H9 (cell line): ENCODE measurements around the gene ITGB2. TPM values are rescaled to one million over a fixed set of nuclear protein-coding genes. Genes with fewer than 3 reads are reported as not detected.

Source experiments
- DNase-seq: peaks from one replicate; pipeline ENCODE4 v3.0.0-alpha.2; 2017
- H2AFZ ChIP-seq: one replicate; pipeline ENCODE4 v1.6.1; 2013; ENCODE audit warnings: mild to moderate bottlenecking, low read length, control low read depth, moderate library complexity
- H2AK5ac ChIP-seq: 2 replicates; pipeline ENCODE4 v1.6.1; 2013; ENCODE audit warnings: low read length, control low read depth, mixed read lengths; ENCODE audit not compliant: insufficient read length
- H2BK120ac ChIP-seq: one replicate; pipeline ENCODE4 v1.6.1; 2013; ENCODE audit warnings: low read depth, mild to moderate bottlenecking, low read length, control low read depth, inconsistent platforms; ENCODE audit not compliant: poor library complexity, severe bottlenecking
- H2BK12ac ChIP-seq: 2 replicates; pipeline ENCODE4 v1.6.1; 2013; ENCODE audit warnings: low read length, control low read depth, mixed read lengths, low read depth; ENCODE audit not compliant: insufficient read length
- H2BK15ac ChIP-seq: 2 replicates; pipeline ENCODE4 v1.6.1; 2013; ENCODE audit warnings: low read depth, low read length, control low read depth
- H2BK20ac ChIP-seq: one replicate; pipeline ENCODE4 v1.6.1; 2013; ENCODE audit warnings: low read depth, mild to moderate bottlenecking, low read length, control low read depth, inconsistent platforms; ENCODE audit not compliant: poor library complexity, severe bottlenecking
- H2BK5ac ChIP-seq: 2 replicates; pipeline ENCODE4 v1.6.1; 2013; ENCODE audit warnings: low read length, control low read depth, mixed read lengths; ENCODE audit not compliant: insufficient read length
- H3K14ac ChIP-seq: 2 replicates; pipeline ENCODE4 v1.6.1; 2013; ENCODE audit warnings: low read length, control low read depth; ENCODE audit not compliant: insufficient read depth
- H3K18ac ChIP-seq: 2 replicates; pipeline ENCODE4 v1.6.1; 2013; ENCODE audit warnings: low read depth, mild to moderate bottlenecking, mixed read lengths, low read length, control low read depth; ENCODE audit not compliant: insufficient read length
- H3K23ac ChIP-seq: 2 replicates; pipeline ENCODE4 v1.6.1; 2013; ENCODE audit warnings: low read length, control low read depth, mixed read lengths, low read depth; ENCODE audit not compliant: insufficient read length
- H3K23me2 ChIP-seq: 2 replicates; pipeline ENCODE4 v1.6.1; 2013; ENCODE audit warnings: low read depth, mild to moderate bottlenecking, mixed read lengths, low read length, control low read depth; ENCODE audit not compliant: insufficient read length, poor library complexity, severe bottlenecking
- H3K27ac ChIP-seq: 2 replicates; pipeline ENCODE4 v1.5.1; 2013; ENCODE audit warnings: low read length, control low read depth, mixed read lengths, low read depth; ENCODE audit not compliant: insufficient read length
- H3K27me3 ChIP-seq: 2 replicates; pipeline ENCODE4 v1.6.1; 2013; ENCODE audit warnings: low read length, control low read depth, inconsistent platforms; ENCODE audit not compliant: insufficient read depth
- H3K4ac ChIP-seq: 2 replicates; pipeline ENCODE4 v1.6.1; 2013; ENCODE audit warnings: low read depth, mild to moderate bottlenecking, control low read depth, inconsistent platforms, low read length, moderate library complexity
- H3K4me1 ChIP-seq: 2 replicates; pipeline ENCODE4 v1.6.1; 2013; ENCODE audit warnings: low read length, control low read depth, inconsistent platforms; ENCODE audit not compliant: insufficient read depth
- H3K4me2 ChIP-seq: 2 replicates; pipeline ENCODE4 v1.6.1; 2013; ENCODE audit warnings: low read length, control low read depth, mixed read lengths; ENCODE audit not compliant: insufficient read length, insufficient read depth
- H3K56ac ChIP-seq: 2 replicates; pipeline ENCODE4 v1.6.1; 2013; ENCODE audit warnings: low read depth, mild to moderate bottlenecking, mixed read lengths, low read length, control low read depth; ENCODE audit not compliant: insufficient read length
- H3K79me1 ChIP-seq: 2 replicates; pipeline ENCODE4 v1.6.1; 2013; ENCODE audit warnings: low read depth, mild to moderate bottlenecking, moderate library complexity, low read length, control low read depth, inconsistent platforms; ENCODE audit not compliant: insufficient read depth, poor library complexity, severe bottlenecking
- H3K79me2 ChIP-seq: 2 replicates; pipeline ENCODE4 v1.6.1; 2013; ENCODE audit warnings: low read length, control low read depth, inconsistent platforms; ENCODE audit not compliant: insufficient read depth
- H3K9ac ChIP-seq: 2 replicates; pipeline ENCODE4 v1.6.1; 2013; ENCODE audit warnings: low read length, control low read depth, mixed read lengths; ENCODE audit not compliant: insufficient read length; ENCODE audit errors: extremely low read depth
- H3K9me3 ChIP-seq: one replicate; pipeline ENCODE4 v1.6.1; 2013; ENCODE audit warnings: low read depth, low read length, inconsistent platforms; ENCODE audit not compliant: control insufficient read depth
- H3T11ph ChIP-seq: one replicate; pipeline ENCODE4 v1.6.1; 2013; ENCODE audit warnings: mild to moderate bottlenecking, low read length, control low read depth, inconsistent platforms
- H4K20me1 ChIP-seq: one replicate; pipeline ENCODE4 v1.6.1; 2013; ENCODE audit not compliant: control insufficient read depth, insufficient read length, insufficient read depth
- H4K5ac ChIP-seq: 2 replicates; pipeline ENCODE4 v1.6.1; 2013; ENCODE audit warnings: low read depth, mild to moderate bottlenecking, mixed read lengths, low read length, control low read depth; ENCODE audit not compliant: insufficient read length
- H4K8ac ChIP-seq: replicated peaks from 2 replicates; pipeline ENCODE4 v1.6.1; 2013; ENCODE audit warnings: low read length, control low read depth, mixed read lengths, low read depth; ENCODE audit not compliant: insufficient read length
- H4K91ac ChIP-seq: 2 replicates; pipeline ENCODE4 v1.6.1; 2013; ENCODE audit warnings: low read depth, mild to moderate bottlenecking, moderate library complexity, mixed read lengths, low read length, control low read depth; ENCODE audit not compliant: insufficient read length
- H3K27ac Mint-ChIP-seq, 3 experiments: 2 replicates in 2 of 3; 3 replicates in 1 of 3; pipeline ENCODE4 v1.8.0; 2020 to 2021; ENCODE audit warnings: mixed read lengths in 3 of 3, mild to moderate bottlenecking in 1 of 3, moderate library complexity in 1 of 3
- H3K27me3 Mint-ChIP-seq: 2 replicates; pipeline ENCODE4 v1.8.0; 2021; ENCODE audit warnings: low read depth, mild to moderate bottlenecking, moderate library complexity, mixed read lengths
- H3K36me3 Mint-ChIP-seq, 3 experiments: 2 replicates in 2 of 3; 3 replicates in 1 of 3; pipeline ENCODE4 v1.8.0; 2020 to 2021; ENCODE audit warnings: low read depth in 3 of 3, mixed read lengths in 3 of 3; ENCODE audit not compliant: insufficient read depth in 1 of 3
- H3K4me1 Mint-ChIP-seq, 2 experiments: 2 replicates each; pipeline ENCODE4 v1.8.0; 2020; ENCODE audit warnings: mixed read lengths in 2 of 2
- H3K4me3 Mint-ChIP-seq, 2 experiments: 2 replicates in 1 of 2; 3 replicates in 1 of 2; pipeline ENCODE4 v1.8.0; 2020 to 2021; ENCODE audit warnings: mild to moderate bottlenecking in 2 of 2, mixed read lengths in 2 of 2, moderate library complexity in 1 of 2
- H3K9me3 Mint-ChIP-seq, 2 experiments: 2 replicates in 1 of 2; 3 replicates in 1 of 2; pipeline ENCODE4 v1.8.0; 2020; ENCODE audit warnings: mild to moderate bottlenecking in 2 of 2, mixed read lengths in 2 of 2, moderate library complexity in 1 of 2
- CTCF ChIP-seq: fragments of 200-600 bp; sonication (generic); conservative IDR thresholded peaks from 3 replicates; pipeline ENCODE4 v1.8.0; 2021; ENCODE audit warnings: antibody characterized with exemption, mild to moderate bottlenecking
- WGBS: extraction: QIAGEN DNeasy Blood & Tissue Kit; methylation state at CpG from one replicate; pipeline ENCODE4 v1.1.7; 2013; ENCODE audit warnings: missing lambda C conversion rate, low lambda C conversion rate, mixed read lengths; ENCODE audit not compliant: insufficient read length; ENCODE audit errors: extremely low coverage; 5-methylcytosine and 5-hydroxymethylcytosine counted together
- total RNA-seq: library from RNA; stranded (reverse); gene quantifications from 2 replicates; pipeline ENCODE4 v1.2.1, GENCODE V29; 2021

ITGB2 gene
- total RNA-seq, 1 experiment from 2014 or later, result 1.1 TPM

DNA sequence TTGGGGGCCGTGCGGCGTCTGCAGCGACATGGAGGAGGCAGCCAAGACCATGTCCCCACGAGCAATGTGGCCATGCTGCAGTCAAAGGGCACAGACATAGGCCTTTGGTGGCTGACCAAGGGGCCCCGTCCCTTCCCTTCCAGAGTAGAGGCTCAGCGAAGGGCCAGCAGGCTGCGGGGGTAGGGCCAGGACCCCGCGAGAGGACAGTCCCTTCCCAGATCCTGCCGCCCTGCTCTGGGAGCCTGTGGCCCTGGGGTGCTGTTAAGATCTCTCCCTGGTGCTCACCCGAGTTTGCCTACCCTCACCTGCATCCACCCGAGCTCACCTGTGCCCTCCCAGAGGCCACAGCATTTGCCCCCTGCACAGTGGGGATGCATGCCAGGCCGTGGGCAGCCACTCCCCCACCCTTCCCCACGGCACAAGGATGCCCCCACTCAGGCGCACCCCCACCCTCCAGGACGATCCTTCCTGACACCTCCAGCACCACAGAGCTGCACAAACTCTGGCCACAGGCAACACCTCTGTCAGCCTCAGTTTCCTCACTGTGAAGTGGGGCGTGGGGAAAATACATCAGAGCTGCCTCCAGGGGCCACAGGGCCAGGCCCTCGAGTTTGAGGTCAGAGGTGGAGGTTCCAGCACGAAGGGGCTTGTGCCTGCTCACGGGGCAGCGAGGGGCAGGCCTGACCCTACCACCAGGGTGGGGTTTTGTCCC, 15.5 kb downstream of the ITGB2 start:
- Histone ChIP-seq H3K56ac (no peak overlapping the region), H3K9ac (no peak overlapping the region), H4K20me1 (peaks cover 6% of the 10 kb centered on the region), H2AK5ac (no peak overlapping the region), H2BK15ac (no peak overlapping the region), H4K8ac (no peak overlapping the region), H2BK12ac (no peak overlapping the region), H2BK120ac (no peak overlapping the region), H3K4me2 (no peak overlapping the region), H3K79me1 (no peaks in the 10 kb centered on the region), H3K23ac (no peak overlapping the region), H3K27me3 (no peaks in the 10 kb centered on the region), H3K9me3 (no peaks in the 10 kb centered on the region), H4K91ac (no peak overlapping the region), H3K27ac (no peak overlapping the region), H3K14ac (no peak overlapping the region), H2AFZ (no peak overlapping the region), H3T11ph (no peak overlapping the region), H3K18ac (no peak overlapping the region), H3K23me2 (no peaks in the 10 kb centered on the region), H3K4ac (no peak overlapping the region), H3K4me1 (no peaks in the 10 kb centered on the region), H4K5ac (no peak overlapping the region), H2BK20ac (no peak overlapping the region), H3K79me2 (no peaks in the 10 kb centered on the region), H2BK5ac (no peak overlapping the region)
- WGBS, result no CpG with 5 or more reads among the region's 22 CpGs
- no peak for DNase-seq
- Mint-ChIP-seq H3K9me3 (no peaks in the 10 kb centered on the region; a peak in 3 of 5 replicates), H3K36me3 (no peaks in the 10 kb centered on the region), H3K4me1 (peaks cover 0 to 12% of the 10 kb centered on the region in 2 experiments; a peak in 2 of 4 replicates), H3K27ac (no peak overlapping the region), H3K4me3 (no peak overlapping the region), H3K27me3 (peaks cover 8% of the 10 kb centered on the region)
- TF ChIP-seq CTCF, result no peak
